Stimulated activated naive CD8-positive, alpha-beta T cell treated with anti-CD3 and anti-CD28 coated beads, Interleukin-15, Interleukin-2, amounts not matched to agents 100 ng/mL and 50 ng/mL, for 24 hours (primary cell): ENCODE measurements around the gene GNA12.
"Not testable (repeated sequence)": the region's sequence is repeated elsewhere in the genome, so short reads cannot be mapped to it uniquely, and the experiment has no call there.

Source experiments
- H3K27ac Mint-ChIP-seq: one replicate; pipeline ENCODE4 v1.8.0; 2021; ENCODE audit warnings: mild to moderate bottlenecking, mixed read lengths
- H3K27me3 Mint-ChIP-seq: one replicate; pipeline ENCODE4 v1.8.0; 2021; ENCODE audit warnings: mixed read lengths
- H3K36me3 Mint-ChIP-seq: one replicate; pipeline ENCODE4 v1.8.0; 2021; ENCODE audit warnings: low read depth, mixed read lengths
- H3K4me1 Mint-ChIP-seq: one replicate; pipeline ENCODE4 v1.8.0; 2021; ENCODE audit warnings: low read depth, mixed read lengths
- H3K4me3 Mint-ChIP-seq: one replicate; pipeline ENCODE4 v1.8.0; 2021; ENCODE audit warnings: mild to moderate bottlenecking, mixed read lengths
- H3K9me3 Mint-ChIP-seq: one replicate; pipeline ENCODE4 v1.8.0; 2021; ENCODE audit warnings: mixed read lengths

The GNA12 gene

GRCh38 chr7:2728316-2729030, 115.6 kb downstream of the GNA12 start:
- H3K4me3 Mint-ChIP-seq, result no peak overlapping the region
- no peak overlapping the region for H3K27ac Mint-ChIP-seq
- H3K27me3 Mint-ChIP-seq, result no peaks in the 10 kb centered on the region
- peaks cover 21% of the 10 kb centered on the region for H3K4me1 Mint-ChIP-seq
- H3K36me3 Mint-ChIP-seq, result peaks cover 22% of the 10 kb centered on the region
- H3K9me3 Mint-ChIP-seq, result no peaks in the 10 kb centered on the region

- H3K27me3 Mint-ChIP-seq, H3K4me3 Mint-ChIP-seq, H3K27ac Mint-ChIP-seq, H3K9me3 Mint-ChIP-seq: not testable (repeated sequence)
- peaks cover 15% of the 10 kb centered on the region for H3K36me3 Mint-ChIP-seq
- peaks cover 11% of the 10 kb centered on the region for H3K4me1 Mint-ChIP-seq
Measured at GRCh38 chr7:2727206-2727605, 116.9 kb downstream of the GNA12 start.

- Mint-ChIP-seq H3K27ac (no peak overlapping the region), H3K4me3 (no peak overlapping the region), H3K27me3 (no peaks in the 10 kb centered on the region), H3K9me3 (no peaks in the 10 kb centered on the region), H3K4me1 (peaks cover 4% of the 10 kb centered on the region), H3K36me3 (peaks cover 14% of the 10 kb centered on the region)
Measured at GRCh38 chr7:2726316-2727018, 117.6 kb downstream of the GNA12 start.

GRCh38 chr7:2725178-2726105, 118.7 kb downstream of the GNA12 start:
- H3K27ac Mint-ChIP-seq, result no peak overlapping the region
- no peaks in the 10 kb centered on the region for H3K27me3 Mint-ChIP-seq
- no peaks in the 10 kb centered on the region for H3K9me3 Mint-ChIP-seq

GRCh38 chr7:2724453-2725177, 119.5 kb downstream of the GNA12 start:
- Mint-ChIP-seq H3K4me3 (no peak overlapping the region), H3K36me3 (peaks cover 4% of the 10 kb centered on the region), H3K27ac (no peak overlapping the region), H3K27me3 (no peaks in the 10 kb centered on the region), H3K9me3 (no peaks in the 10 kb centered on the region), H3K4me1 (peaks cover 18% of the 10 kb centered on the region)

More at GRCh38 chr7:2725178-2726105, 118.7 kb downstream of the GNA12 start:
- H3K36me3 Mint-ChIP-seq, result peaks cover 11% of the 10 kb centered on the region
- no peak overlapping the region for H3K4me3 Mint-ChIP-seq
- H3K4me1 Mint-ChIP-seq, result peaks cover 10% of the 10 kb centered on the region

DNA sequence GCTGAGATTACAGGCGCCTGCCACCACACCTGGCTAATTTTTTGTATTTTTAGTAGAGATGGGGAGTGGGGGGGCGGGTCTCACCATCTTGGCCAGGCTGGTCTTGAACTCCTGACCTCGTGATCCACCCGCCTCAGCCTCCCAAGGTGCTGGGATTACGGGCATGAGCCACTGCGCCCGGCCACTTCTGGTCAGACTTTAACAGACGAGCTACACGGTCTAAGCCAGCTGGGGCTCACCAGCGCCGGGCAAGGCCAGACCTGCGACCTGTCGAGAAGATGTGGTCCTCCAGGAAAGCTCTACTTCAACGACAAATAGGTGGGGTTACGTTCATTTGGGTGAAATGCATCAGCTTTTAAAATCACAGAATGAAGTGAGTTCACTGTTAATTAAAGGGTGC, 120.1 kb downstream of the GNA12 start:
- not testable (repeated sequence) for H3K4me3 Mint-ChIP-seq, H3K27me3 Mint-ChIP-seq, H3K27ac Mint-ChIP-seq, H3K9me3 Mint-ChIP-seq, H3K36me3 Mint-ChIP-seq
- peaks cover 22% of the 10 kb centered on the region for H3K4me1 Mint-ChIP-seq

DNA sequence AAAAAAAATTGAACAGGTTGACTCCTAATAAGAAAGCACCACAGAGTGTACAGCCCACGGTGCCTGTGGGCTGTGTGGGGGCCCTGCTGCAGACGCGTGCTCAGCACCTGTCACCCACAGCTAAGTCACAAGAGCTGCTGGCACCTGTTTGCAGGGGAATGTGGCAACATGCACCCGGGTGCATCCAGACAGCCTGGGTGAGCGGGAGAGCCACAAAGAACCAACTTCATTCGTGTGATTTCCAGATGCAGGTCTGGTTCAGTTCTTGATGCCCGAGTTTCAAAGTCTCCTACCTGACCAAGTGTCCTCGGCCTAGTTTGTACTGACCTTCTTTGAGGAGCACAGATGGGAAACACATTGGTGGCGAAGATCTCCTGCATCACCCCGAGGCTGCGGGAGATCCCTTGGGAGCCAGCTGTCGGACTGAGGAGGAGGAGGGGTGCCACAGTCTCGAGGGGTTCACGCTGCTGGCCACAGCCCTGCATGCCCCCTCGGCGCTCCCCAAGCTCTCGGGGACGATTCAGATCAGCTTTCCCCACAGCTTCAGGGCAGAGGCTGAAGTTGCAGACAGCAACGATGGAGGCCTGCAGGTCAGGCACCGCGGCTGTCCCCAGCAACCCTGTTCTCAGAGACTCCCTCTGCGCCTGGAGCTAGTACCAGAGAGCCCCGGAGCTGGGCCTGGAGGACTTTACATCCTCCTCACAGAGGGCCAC, 120.8 kb downstream of the GNA12 start:
- peaks cover 4% of the 10 kb centered on the region for H3K36me3 Mint-ChIP-seq
- H3K4me1 Mint-ChIP-seq, result peaks cover 29% of the 10 kb centered on the region
- no peak overlapping the region for H3K27ac Mint-ChIP-seq
- no peak overlapping the region for H3K4me3 Mint-ChIP-seq
- no peaks in the 10 kb centered on the region for H3K9me3 Mint-ChIP-seq
- no peaks in the 10 kb centered on the region for H3K27me3 Mint-ChIP-seq

DNA sequence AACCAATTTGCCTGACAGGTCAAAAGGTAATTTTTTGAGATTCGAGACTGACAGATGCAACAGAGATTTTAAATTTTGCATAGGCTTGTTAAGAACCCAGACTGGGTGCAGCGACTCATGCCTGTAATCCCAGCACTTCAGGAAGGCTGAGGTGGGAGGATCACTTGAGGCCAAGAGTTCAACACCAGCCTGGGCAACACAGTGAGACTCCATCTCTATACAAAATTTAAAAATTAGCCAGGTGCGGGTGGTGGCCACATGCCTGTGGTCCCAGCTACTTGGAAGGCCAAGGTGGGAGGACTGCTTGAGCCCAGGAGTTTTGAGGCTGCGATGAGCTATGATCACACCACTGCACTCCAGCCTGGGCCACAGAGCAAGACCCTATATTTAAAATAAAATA, 121.5 kb downstream of the GNA12 start:
- Mint-ChIP-seq H3K36me3 (peaks cover 5% of the 10 kb centered on the region), H3K4me3 (no peak overlapping the region), H3K27me3 (no peaks in the 10 kb centered on the region), H3K9me3 (no peaks in the 10 kb centered on the region), H3K27ac (no peak overlapping the region), H3K4me1 (peaks cover 36% of the 10 kb centered on the region)

- Mint-ChIP-seq H3K27me3 (peaks cover under 1% of the 10 kb centered on the region), H3K9me3 (no peaks in the 10 kb centered on the region), H3K27ac (no peak overlapping the region), H3K36me3 (peaks cover 7% of the 10 kb centered on the region), H3K4me3 (no peak overlapping the region), H3K4me1 (peaks cover 44% of the 10 kb centered on the region)
Measured at GRCh38 chr7:2721842-2722241, 122.3 kb downstream of the GNA12 start.

DNA sequence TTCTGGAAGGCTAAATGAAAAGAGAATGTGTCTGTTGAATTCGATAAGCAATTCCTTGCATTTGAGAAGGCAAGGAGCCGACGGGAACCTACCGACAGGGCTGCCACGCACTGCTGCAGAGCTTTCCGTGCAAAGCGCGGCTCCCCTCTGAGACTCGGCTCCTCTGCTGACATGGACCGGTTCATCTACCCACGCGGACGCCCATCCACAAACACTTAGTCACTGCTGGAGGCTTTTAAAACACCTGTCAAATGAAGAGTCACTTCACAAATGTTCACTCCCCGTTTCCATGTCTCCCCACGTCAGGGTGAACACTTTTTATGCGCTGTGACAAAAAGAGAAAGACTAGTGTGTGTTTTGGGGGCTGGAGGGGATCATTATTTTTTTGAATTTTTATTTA, 124.1 kb downstream of the GNA12 start:
- H3K36me3 Mint-ChIP-seq, result peaks cover 11% of the 10 kb centered on the region
- no peak overlapping the region for H3K27ac Mint-ChIP-seq
- H3K9me3 Mint-ChIP-seq, result no peaks in the 10 kb centered on the region

DNA sequence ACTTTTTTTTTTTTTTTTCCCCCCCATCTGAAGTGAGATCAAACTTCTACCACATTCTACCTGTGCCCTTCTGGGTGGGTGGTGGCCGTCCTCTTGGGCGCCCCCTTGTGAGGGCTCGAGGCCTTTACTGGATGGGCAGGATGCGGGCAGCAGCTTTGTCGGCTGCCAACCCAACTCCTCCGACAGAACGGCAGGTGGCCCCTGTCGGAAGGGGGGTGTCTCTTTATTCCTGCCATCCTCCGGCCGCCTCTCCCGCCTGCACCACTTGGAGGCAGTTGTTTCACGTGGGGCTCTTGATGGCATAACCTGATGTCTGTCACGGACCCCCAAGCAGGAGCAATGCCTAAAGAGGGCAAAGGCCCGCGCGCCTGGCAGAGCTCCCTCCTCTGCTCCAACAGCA, 125.1 kb downstream of the GNA12 start:
- no peak overlapping the region for H3K27ac Mint-ChIP-seq
- peaks cover 71% of the 10 kb centered on the region for H3K4me1 Mint-ChIP-seq
- H3K4me3 Mint-ChIP-seq, result no peak overlapping the region
- peaks cover 17% of the 10 kb centered on the region for H3K36me3 Mint-ChIP-seq
- H3K27me3 Mint-ChIP-seq, result peaks cover 17% of the 10 kb centered on the region
- H3K9me3 Mint-ChIP-seq, result no peaks in the 10 kb centered on the region

More for the DNA sequence above, 124.1 kb downstream of the GNA12 start:
- Mint-ChIP-seq H3K4me3 (no peak overlapping the region), H3K4me1 (peaks cover 62% of the 10 kb centered on the region), H3K27me3 (peaks cover 7% of the 10 kb centered on the region)

GRCh38 chr7:2718296-2718965, 125.7 kb downstream of the GNA12 start:
- Mint-ChIP-seq H3K36me3 (peaks cover 17% of the 10 kb centered on the region), H3K4me1 (peaks cover 71% of the 10 kb centered on the region), H3K27me3 (peaks cover 23% of the 10 kb centered on the region), H3K4me3 (no peak overlapping the region), H3K27ac (peak overlapping the region; percentile 36), H3K9me3 (no peaks in the 10 kb centered on the region)

DNA sequence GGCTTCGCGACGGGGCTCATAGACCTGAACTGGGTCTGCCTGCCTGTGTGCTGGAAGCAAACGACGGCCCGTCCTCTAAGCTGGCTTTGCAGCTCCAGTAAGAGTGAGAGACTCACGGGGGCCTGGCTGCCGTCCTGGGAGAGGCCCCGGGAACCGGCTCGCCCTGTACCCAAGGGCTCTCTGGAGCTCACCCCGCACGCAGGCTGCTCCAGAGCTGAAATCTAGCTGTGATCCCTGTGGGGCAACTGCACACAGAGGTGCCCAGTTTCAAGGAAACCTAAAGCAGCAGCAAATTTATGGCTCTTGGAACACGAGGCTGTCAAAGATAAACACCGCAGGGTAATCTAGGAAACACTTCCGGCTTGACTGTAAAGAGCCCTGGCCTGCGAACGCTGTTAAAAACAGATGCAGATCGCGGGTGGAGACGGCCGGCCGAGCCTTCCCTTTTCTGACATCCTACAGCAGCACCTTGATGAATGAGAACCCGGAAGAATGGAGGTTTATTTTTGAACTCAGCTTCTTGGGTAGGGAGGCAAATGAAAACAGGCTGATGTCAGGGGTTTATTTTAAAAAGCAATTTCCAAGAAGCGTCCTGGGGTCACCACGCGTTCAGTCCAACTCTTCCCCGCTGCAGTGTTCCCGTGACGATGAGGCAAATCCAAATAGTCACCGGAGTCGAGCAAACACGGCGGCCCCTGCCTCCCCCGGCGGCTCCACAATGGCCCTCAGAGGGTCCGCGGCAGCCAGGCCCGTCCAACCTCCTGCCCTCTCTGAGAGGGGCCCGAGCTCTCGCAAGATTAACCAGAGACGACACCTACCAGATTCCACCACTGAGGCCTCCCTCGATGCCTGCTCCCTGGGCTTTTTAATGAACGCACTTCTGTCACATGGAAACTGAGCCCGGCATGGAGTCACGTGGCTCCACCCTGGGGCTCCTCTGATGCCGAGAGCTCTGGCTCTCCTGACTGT, 126.5 kb downstream of the GNA12 start:
- Mint-ChIP-seq H3K27me3 (peaks cover 23% of the 10 kb centered on the region), H3K9me3 (no peaks in the 10 kb centered on the region), H3K27ac (no peak overlapping the region), H3K4me3 (no peak overlapping the region), H3K4me1 (peaks cover 68% of the 10 kb centered on the region), H3K36me3 (peaks cover 17% of the 10 kb centered on the region)
